Osteocyte (in vitro differentiated cells): ENCODE data around the gene IFNAR2. TPM values are rescaled to one million over a fixed set of nuclear protein-coding genes. Genes with fewer than 3 reads are reported as not detected.
A peak's percentile ranks its signal among the peaks of the same experiment; 100 is the strongest.

Experiments used
- DNase-seq: peaks from one replicate; pipeline ENCODE4 v3.0.0; 2021; ENCODE audit warnings: mixed read lengths; ENCODE audit not compliant: unreplicated experiment; ENCODE audit errors: extremely low spot score
- H3K27ac Mint-ChIP-seq: one replicate; pipeline ENCODE4 v1.8.0; 2021; ENCODE audit warnings: mild to moderate bottlenecking, mixed read lengths; ENCODE audit not compliant: unreplicated experiment
- H3K27me3 Mint-ChIP-seq: one replicate; pipeline ENCODE4 v1.8.0; 2021; ENCODE audit warnings: mixed read lengths; ENCODE audit not compliant: unreplicated experiment
- H3K36me3 Mint-ChIP-seq: one replicate; pipeline ENCODE4 v1.8.0; 2021; ENCODE audit warnings: mixed read lengths; ENCODE audit not compliant: unreplicated experiment
- H3K4me1 Mint-ChIP-seq: one replicate; pipeline ENCODE4 v1.8.0; 2021; ENCODE audit warnings: mixed read lengths; ENCODE audit not compliant: unreplicated experiment
- H3K4me3 Mint-ChIP-seq: one replicate; pipeline ENCODE4 v1.8.0; 2021; ENCODE audit warnings: mild to moderate bottlenecking, moderate library complexity, mixed read lengths; ENCODE audit not compliant: unreplicated experiment
- H3K9me3 Mint-ChIP-seq: one replicate; pipeline ENCODE4 v1.8.0; 2021; ENCODE audit warnings: mixed read lengths; ENCODE audit not compliant: unreplicated experiment
- total RNA-seq: library from RNA; stranded (reverse); gene quantifications from 2 replicates; pipeline ENCODE4 v1.2.1, GENCODE V29; 2021
- TF ChIP-seq, protein P1 (sequence below): fragments of 200-600 bp; sonication (generic); IDR thresholded peaks from 2 replicates; pipeline ENCODE4 v1.5.0; 2021; ENCODE audit warnings: antibody characterized with exemption, mild to moderate bottlenecking, moderate library complexity

Gene IFNAR2
- total RNA-seq, 1 donor from 2014 or later = 15.9 TPM

DNA sequence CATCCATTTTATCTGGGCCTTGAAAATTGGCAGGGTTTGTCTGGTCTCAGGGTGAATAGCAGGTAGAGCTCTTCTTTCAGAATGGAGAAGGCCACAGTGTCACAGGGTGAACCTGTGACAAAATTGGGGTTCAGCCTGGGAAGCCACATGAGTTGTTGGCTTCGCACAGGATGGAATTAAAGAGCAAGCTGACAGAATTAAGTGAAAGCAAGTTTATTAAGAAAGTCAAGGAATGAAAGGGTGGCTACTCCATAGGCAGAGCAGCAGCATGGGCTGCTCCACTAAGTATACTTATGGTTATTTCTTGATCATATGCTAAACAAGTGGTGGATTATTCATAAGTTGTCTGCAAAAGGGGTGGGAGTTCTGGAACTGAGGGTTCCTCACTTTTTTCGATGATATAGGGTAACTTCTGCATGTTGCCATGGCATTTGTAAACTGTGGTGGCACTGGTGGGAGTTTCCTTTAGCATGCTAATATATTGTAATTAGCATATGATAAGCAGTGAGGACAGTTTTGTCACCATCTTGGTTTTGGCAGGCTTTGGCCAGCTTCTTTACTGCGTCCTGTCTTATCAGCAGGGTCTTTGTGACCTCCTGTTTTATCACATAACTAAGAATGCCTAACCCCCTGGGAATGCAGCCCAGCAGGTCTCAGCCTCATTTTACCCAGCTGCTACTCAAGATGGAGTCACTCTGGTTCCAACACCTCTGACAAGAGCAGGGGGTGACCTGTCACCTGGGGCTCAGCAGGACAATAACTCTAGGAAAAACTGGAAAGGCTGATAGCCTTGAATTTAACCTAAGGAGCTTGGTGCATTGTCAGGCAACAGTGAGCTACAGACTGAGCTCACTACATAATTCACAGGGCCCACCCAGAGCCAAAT is 5.1 kb downstream of the IFNAR2 start:
- no peak for DNase-seq
- Mint-ChIP-seq H3K27ac (no peak overlapping the region), H3K36me3 (peaks cover 3% of the 10 kb centered on the region), H3K9me3 (no peaks in the 10 kb centered on the region), H3K27me3 (no peaks in the 10 kb centered on the region), H3K4me1 (peaks cover 37% of the 10 kb centered on the region), H3K4me3 (no peak overlapping the region)
- TF ChIP-seq, protein P1, sequence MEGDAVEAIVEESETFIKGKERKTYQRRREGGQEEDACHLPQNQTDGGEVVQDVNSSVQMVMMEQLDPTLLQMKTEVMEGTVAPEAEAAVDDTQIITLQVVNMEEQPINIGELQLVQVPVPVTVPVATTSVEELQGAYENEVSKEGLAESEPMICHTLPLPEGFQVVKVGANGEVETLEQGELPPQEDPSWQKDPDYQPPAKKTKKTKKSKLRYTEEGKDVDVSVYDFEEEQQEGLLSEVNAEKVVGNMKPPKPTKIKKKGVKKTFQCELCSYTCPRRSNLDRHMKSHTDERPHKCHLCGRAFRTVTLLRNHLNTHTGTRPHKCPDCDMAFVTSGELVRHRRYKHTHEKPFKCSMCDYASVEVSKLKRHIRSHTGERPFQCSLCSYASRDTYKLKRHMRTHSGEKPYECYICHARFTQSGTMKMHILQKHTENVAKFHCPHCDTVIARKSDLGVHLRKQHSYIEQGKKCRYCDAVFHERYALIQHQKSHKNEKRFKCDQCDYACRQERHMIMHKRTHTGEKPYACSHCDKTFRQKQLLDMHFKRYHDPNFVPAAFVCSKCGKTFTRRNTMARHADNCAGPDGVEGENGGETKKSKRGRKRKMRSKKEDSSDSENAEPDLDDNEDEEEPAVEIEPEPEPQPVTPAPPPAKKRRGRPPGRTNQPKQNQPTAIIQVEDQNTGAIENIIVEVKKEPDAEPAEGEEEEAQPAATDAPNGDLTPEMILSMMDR = no peak

DNA sequence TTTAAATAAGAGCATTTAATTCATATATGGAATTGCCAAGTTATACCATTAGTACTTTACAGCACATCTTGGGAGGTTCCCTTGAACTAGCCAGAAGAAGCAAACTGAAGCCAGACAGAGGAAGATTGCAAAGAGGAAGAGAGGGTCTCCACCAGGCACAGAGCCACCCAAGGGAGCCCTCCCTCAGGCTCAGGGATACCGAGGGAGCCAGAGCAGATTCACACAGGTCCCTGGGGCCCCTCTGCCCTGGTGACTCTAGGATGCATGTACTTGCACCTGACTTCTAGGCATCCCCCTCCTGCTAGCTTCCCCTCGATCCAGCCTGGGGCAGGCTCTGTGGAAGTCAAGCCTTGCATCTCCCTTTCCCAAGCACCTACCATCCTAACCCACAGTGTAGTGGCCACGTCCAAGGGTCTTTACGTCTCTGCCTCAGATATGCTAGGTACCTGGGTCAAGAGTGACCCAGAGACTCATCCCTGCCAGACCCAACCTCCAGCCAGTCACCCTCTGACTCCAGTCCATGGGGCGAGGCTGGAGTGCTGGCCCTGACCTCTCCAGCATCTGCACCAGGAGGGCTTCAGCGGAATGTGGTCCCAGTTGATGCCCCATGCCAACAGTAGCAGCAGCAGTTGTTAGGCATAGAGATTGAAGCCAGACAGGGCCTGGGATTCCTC is 6.4 kb downstream of the IFNAR2 start:
- H3K27me3 Mint-ChIP-seq = no peaks in the 10 kb centered on the region
- H3K27ac Mint-ChIP-seq = no peak overlapping the region
- TF ChIP-seq, protein P1 = no peak
- peak; percentile 70 for DNase-seq
- H3K9me3 Mint-ChIP-seq = no peaks in the 10 kb centered on the region
- H3K4me3 Mint-ChIP-seq = no peak overlapping the region
- H3K36me3 Mint-ChIP-seq = peaks cover 3% of the 10 kb centered on the region
- peaks cover 33% of the 10 kb centered on the region for H3K4me1 Mint-ChIP-seq

DNA sequence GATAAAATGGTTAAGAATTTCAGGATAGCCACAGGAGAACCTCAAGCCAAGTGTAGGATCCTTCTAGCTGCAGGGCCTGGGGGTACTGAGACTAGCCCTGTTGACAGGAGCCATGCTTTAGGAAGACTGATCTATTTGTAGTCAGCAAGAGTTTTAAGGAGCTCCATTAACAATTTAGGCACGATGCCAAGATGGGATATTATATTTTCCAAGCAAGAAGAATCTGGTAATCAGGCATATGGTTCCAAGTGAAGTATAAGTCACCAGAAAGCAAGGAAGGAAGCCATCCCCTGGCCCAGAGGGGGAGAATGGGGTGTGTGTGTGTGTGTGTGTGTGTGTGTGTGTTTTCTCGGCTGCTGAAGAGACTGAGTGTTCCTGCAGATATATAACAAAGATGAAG is 7.0 kb downstream of the IFNAR2 start:
- Mint-ChIP-seq H3K4me1 (peaks cover 27% of the 10 kb centered on the region), H3K27ac (no peak overlapping the region), H3K36me3 (peaks cover 3% of the 10 kb centered on the region), H3K27me3 (no peaks in the 10 kb centered on the region), H3K9me3 (no peaks in the 10 kb centered on the region), H3K4me3 (no peak overlapping the region)
- TF ChIP-seq, protein P1 = no peak
- peak; percentile 23 for DNase-seq

DNA sequence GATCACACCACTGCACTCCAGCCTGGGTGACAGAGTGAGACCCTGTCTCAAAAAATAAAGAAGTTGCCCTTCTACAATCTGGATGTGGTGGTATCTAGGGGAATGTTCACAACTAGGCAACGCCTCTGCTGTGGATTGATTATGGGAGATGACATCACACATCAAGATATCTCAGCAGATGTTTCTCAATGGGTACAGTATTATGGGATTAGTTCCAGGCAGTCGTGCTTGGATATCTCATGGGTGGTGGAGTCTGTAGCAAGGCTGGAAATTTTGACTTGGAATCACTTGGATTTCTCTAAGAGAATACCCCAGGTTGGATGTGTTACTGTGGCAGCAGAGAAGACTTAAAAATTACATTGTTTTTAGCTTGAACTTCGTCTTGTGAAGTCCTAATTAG is 7.7 kb downstream of the IFNAR2 start:
- peaks cover 5% of the 10 kb centered on the region for H3K36me3 Mint-ChIP-seq
- TF ChIP-seq, protein P1 = no peak
- no peaks in the 10 kb centered on the region for H3K9me3 Mint-ChIP-seq
- H3K27me3 Mint-ChIP-seq = no peaks in the 10 kb centered on the region
- H3K4me1 Mint-ChIP-seq = peaks cover 22% of the 10 kb centered on the region
- no peak overlapping the region for H3K27ac Mint-ChIP-seq
- no peak for DNase-seq
- H3K4me3 Mint-ChIP-seq = no peak overlapping the region

DNA sequence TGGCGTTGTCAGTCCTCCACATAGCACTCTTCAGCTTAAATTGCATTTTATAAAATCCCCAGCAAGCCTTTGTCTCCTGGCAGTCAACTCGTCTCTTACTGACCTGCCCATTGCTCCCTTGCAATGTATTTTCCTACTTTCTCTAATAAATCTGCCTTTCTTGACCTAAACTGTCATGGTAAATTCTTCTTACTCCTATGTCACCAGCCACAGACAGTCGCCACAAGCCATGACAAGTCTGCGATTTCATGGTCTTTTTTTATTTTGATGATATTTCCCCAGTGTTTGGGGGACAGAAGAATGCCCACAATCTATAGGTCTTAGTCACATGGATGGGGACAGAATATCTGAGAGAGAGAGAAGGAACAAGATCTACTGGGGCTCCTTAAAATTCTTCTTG is 8.4 kb downstream of the IFNAR2 start:
- TF ChIP-seq, protein P1 = no peak

More for the DNA sequence above, 8.4 kb downstream of the IFNAR2 start:
- Mint-ChIP-seq H3K36me3 (peaks cover 6% of the 10 kb centered on the region), H3K27me3 (no peaks in the 10 kb centered on the region), H3K4me1 (peaks cover 16% of the 10 kb centered on the region), H3K27ac (no peak overlapping the region), H3K4me3 (no peak overlapping the region), H3K9me3 (no peaks in the 10 kb centered on the region)
- no peak for DNase-seq
